Measurements from ENCODE around the gene SORCS2.
"Not testable (repeated sequence)": the region's sequence is repeated elsewhere in the genome, so short reads cannot be mapped to it uniquely, and the experiment has no call there.

The SORCS2 gene

DNA sequence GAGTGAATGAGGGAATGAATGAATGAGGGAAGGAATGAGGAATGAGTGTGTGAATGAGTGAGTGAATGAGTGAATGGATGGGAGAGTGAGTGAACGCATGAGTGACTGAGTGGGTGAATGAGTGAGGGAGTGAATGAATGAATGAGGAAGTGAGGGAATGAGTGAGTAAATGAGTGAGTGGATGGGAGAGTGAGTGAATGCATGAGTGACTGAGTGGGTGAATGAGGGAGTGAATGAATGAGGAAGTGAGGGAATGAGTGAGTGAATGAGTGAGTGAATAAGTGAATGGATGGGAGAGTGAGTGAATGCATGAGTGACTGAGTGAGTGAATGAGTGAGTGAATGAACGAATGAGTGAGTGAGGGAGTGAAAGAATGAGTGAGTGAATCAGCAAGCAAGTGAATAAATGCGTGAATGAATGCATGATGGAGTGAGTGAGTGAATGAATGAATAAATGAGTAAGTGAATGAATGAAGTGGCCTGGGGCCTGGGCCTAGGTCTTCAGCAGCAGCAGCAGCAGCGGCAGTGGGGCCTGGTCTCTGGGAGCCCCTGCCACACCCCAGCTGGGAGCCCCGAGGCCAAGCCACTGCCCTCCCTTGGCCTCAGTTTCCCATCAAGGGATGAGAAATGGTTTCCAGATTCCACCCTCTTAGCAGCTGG is 258.6 kb downstream of the SORCS2 start:
- DNase-seq (ENCODE audit: low spot score), result no peak
- TF ChIP-seq, protein P1, sequence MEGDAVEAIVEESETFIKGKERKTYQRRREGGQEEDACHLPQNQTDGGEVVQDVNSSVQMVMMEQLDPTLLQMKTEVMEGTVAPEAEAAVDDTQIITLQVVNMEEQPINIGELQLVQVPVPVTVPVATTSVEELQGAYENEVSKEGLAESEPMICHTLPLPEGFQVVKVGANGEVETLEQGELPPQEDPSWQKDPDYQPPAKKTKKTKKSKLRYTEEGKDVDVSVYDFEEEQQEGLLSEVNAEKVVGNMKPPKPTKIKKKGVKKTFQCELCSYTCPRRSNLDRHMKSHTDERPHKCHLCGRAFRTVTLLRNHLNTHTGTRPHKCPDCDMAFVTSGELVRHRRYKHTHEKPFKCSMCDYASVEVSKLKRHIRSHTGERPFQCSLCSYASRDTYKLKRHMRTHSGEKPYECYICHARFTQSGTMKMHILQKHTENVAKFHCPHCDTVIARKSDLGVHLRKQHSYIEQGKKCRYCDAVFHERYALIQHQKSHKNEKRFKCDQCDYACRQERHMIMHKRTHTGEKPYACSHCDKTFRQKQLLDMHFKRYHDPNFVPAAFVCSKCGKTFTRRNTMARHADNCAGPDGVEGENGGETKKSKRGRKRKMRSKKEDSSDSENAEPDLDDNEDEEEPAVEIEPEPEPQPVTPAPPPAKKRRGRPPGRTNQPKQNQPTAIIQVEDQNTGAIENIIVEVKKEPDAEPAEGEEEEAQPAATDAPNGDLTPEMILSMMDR (IDR thresholded peaks at IDR 0.05; ENCODE audit: extremely low read depth, insufficient read depth, missing control alignments), result no peak
- in situ Hi-C loops (cut with MboI; ENCODE audit: low pct_unique_long_range_greater_than_20kb, low sequenced_read_pairs, unreplicated experiment), result no loop called here

- DNase-seq (ENCODE audit: low spot score), result no peak
- TF ChIP-seq, protein P1 (IDR thresholded peaks at IDR 0.05; ENCODE audit: extremely low read depth, insufficient read depth, missing control alignments), result no peak
- in situ Hi-C loops (cut with MboI; ENCODE audit: low pct_unique_long_range_greater_than_20kb, low sequenced_read_pairs, unreplicated experiment), result no loop called here
Measured at GRCh38 chr4:7451434-7451789, 259.1 kb downstream of the SORCS2 start.

DNA sequence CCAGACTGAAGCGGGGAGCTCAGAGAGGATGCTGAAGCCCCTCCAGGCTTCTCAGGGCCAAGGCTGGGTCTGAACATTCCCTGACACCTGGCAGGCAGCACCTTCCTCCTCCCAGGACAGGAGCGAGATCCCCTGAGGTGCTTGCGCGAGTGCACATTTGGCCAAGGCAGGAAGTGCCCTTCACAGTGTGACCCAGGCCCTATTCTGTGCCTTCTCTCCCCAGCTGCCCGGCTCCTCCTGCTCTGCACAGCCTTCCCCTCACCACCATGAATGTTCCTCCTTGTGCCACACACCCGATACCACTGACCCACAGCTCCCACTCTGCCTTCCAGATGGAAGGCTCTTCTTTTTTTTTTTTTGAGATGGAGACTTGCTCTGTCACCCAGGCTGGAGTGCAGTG is 259.5 kb downstream of the SORCS2 start:
- DNase-seq (ENCODE audit: low spot score), result no peak
- TF ChIP-seq, protein P1 (IDR thresholded peaks at IDR 0.05; ENCODE audit: extremely low read depth, insufficient read depth, missing control alignments), result no peak
- in situ Hi-C loops (cut with MboI; ENCODE audit: low pct_unique_long_range_greater_than_20kb, low sequenced_read_pairs, unreplicated experiment), result no loop called here

DNA sequence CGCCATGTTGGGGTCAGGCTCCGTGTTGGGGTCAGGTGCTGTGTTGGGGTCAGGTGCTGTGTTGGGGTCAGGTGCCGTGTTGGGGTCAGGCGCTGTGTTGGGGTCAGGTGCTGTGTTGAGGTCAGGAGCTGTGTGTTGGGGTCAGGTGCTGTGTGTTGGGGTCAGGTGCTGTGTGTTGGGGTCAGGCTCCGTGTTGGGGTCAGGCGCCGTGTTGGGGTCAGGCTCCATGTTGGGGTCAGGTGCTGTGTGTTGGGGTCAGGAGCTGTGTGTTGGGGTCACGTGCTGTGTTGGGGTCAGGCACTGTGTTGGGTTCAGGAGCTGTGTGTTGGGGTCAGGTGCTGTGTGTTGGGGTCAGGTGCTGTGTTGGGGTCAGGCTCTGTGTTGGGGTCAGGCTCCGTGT is 260.5 kb downstream of the SORCS2 start:
- DNase-seq (ENCODE audit: low spot score); in situ Hi-C loops (cut with MboI; ENCODE audit: low pct_unique_long_range_greater_than_20kb, low sequenced_read_pairs, unreplicated experiment): not testable (repeated sequence)

DNA sequence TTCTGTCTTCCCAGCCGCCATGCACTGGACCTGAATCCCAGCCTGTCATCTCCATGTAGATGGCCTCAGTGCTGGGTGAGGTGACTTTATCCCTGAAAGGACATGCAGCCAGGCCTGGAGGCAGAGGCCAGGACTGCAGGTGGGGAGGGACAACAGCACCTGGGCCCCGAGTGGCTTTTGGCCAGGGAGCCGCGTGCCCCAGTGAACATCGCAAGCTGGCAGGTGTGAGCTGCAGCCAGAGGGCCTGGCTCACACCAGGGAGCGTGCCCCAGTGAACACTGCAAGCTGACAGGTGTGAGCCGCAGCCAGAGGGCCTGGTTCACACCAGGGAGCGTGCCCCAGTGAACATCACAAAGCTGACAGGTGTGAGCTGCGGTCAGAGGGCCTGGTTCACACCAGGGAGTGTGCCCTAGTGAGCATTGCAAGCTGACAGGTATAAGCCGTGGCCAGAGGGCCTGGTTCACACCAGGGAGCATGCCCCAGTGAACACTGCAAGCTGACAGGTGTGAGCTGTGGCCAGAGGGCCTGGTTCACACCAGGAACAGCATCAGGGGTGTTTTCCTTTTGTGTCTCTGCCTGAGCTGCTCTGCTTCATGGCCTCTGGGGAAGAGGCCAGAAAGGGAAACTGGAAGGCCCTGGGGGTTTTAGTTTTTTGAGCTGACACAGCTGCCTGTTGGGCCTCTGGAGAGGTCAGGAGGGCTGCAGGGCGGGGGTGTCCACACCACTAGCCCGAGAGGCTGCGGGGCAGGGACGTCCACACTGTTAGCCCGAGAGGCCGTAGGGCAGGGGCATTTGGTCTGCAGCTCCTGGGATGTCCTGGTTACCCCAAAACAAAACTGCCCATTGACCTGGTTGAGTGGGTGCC is 265.1 kb downstream of the SORCS2 start:
- in situ Hi-C loops (cut with MboI; ENCODE audit: low pct_unique_long_range_greater_than_20kb, low sequenced_read_pairs, unreplicated experiment), result no loop called here
- TF ChIP-seq, protein P1 (IDR thresholded peaks at IDR 0.05; ENCODE audit: extremely low read depth, insufficient read depth, missing control alignments), result no peak
- no peak for DNase-seq (ENCODE audit: low spot score)

DNA sequence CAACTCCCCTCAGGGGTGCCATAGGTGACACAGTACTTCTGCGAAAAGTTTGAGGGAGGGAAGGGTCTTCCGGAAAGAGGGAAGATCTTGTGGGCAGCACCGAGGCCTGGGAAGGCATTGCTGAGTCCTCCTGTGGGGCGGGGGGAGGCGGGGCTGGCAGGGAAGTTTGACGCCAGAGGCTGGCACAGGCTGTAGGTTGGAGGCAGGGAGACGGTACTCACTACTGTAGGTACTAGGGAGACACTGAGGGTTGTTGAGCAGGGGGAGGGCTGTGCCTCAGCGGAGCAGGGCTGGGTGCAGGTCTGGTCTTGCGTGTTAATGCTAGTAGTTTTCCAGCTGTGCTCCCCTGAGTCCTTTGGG is 265.7 kb downstream of the SORCS2 start:
- TF ChIP-seq, protein P1 (IDR thresholded peaks at IDR 0.05; ENCODE audit: extremely low read depth, insufficient read depth, missing control alignments), result no peak
- in situ Hi-C loops (cut with MboI; ENCODE audit: low pct_unique_long_range_greater_than_20kb, low sequenced_read_pairs, unreplicated experiment), result no loop called here
- no peak for DNase-seq (ENCODE audit: low spot score)

- TF ChIP-seq, protein P1 (IDR thresholded peaks at IDR 0.05; ENCODE audit: extremely low read depth, insufficient read depth, missing control alignments), result no peak
- no peak for DNase-seq (ENCODE audit: low spot score)
- in situ Hi-C loops (cut with MboI; ENCODE audit: low pct_unique_long_range_greater_than_20kb, low sequenced_read_pairs, unreplicated experiment), result no loop called here
Measured at GRCh38 chr4:7458477-7458876, 266.1 kb downstream of the SORCS2 start.
